HG03342 (cell line): Measurements from ENCODE around the gene LINGO3.

Source experiments
- ATAC-seq: cut with Tn5 transposase; IDR thresholded peaks from one replicate; pipeline ENCODE4 v1.9.1; 2021; ENCODE audit warnings: mild to moderate bottlenecking, moderate library complexity; ENCODE audit not compliant: unreplicated experiment

LINGO3 gene

GRCh38 chr19:2266183-2266993, 41.6 kb downstream of the LINGO3 start:
- no peak for ATAC-seq

GRCh38 chr19:2261438-2262172, 46.3 kb downstream of the LINGO3 start:
- ATAC-seq, result no peak

GRCh38 chr19:2260341-2260805, 47.6 kb downstream of the LINGO3 start:
- no peak for ATAC-seq

GRCh38 chr19:2259336-2259735, 48.6 kb downstream of the LINGO3 start:
- ATAC-seq, result no peak
